OCI-LY7 (cell line): Measurements from ENCODE around the gene TNIK. TPM values are rescaled to one million over a fixed set of nuclear protein-coding genes. Genes with fewer than 3 reads are reported as not detected.

Experiments used
- BruUV-seq: library from RNA; stranded (reverse); fragments of 400-500 nt; replicated peaks from 2 replicates; lab custom pipeline; 2021; lab: Mats Ljungman, UMichigan
- CTCF ChIA-PET: fragments of 300-600 bp; sonication (Branson Sonifier 250); formaldehyde crosslinking; loops from one replicate; lab custom pipeline; 2022; ENCODE audit warnings: antibody characterized with exemption; ENCODE audit not compliant: unreplicated experiment; lab: Charles Lee
- POLR2A ChIA-PET: fragments of 300-600 bp; sonication (Branson Sonifier 250); formaldehyde crosslinking; loops from one replicate; lab custom pipeline; 2022; ENCODE audit warnings: antibody characterized with exemption; lab: Charles Lee
- DNase-seq: peaks from one replicate; pipeline ENCODE4 v3.0.0-alpha.2; 2015; ENCODE audit warnings: low spot score
- H2AFZ ChIP-seq: fragments of 200-600 bp; sonication (generic), shearing (Covaris generic); 2 replicates; pipeline ENCODE4 v1.6.1; 2014; ENCODE audit warnings: mild to moderate bottlenecking, antibody characterized with exemption, low read length, moderate library complexity
- H3K27ac ChIP-seq: fragments of 200-600 bp; sonication (generic); 2 replicates; pipeline ENCODE4 v1.5.1; 2014; ENCODE audit warnings: mixed run types, low read depth, mild to moderate bottlenecking, moderate library complexity, low read length, inconsistent platforms; ENCODE audit not compliant: poor library complexity, severe bottlenecking
- H3K36me3 ChIP-seq: fragments of 200-600 bp; sonication (generic); 2 replicates; pipeline ENCODE4 v1.6.1; 2014; ENCODE audit warnings: mild to moderate bottlenecking, antibody characterized with exemption, low read length, moderate library complexity, mixed read lengths; ENCODE audit not compliant: insufficient read depth
- H3K4me1 ChIP-seq: fragments of 200-600 bp; sonication (generic); 2 replicates; pipeline ENCODE4 v1.5.1; 2014; ENCODE audit warnings: mild to moderate bottlenecking, low read length; ENCODE audit not compliant: insufficient read depth, poor library complexity, severe bottlenecking
- H3K4me2 ChIP-seq: fragments of 200-600 bp; sonication (generic); 2 replicates; pipeline ENCODE4 v1.6.1; 2014; ENCODE audit warnings: mild to moderate bottlenecking, low read length
- H3K4me3 ChIP-seq: fragments of 200-600 bp; sonication (generic); 2 replicates; pipeline ENCODE4 v1.5.1; 2014; ENCODE audit warnings: mild to moderate bottlenecking, low read depth, low read length; ENCODE audit not compliant: poor library complexity, severe bottlenecking
- H3K79me2 ChIP-seq: fragments of 200-600 bp; sonication (generic); 2 replicates; pipeline ENCODE4 v1.6.1; 2016; ENCODE audit warnings: low read depth, mild to moderate bottlenecking, low read length, moderate library complexity, mixed read lengths; ENCODE audit not compliant: insufficient read depth
- H3K9me2 ChIP-seq: fragments of 200-600 bp; sonication (generic); 2 replicates; pipeline ENCODE4 v1.6.1; 2016; ENCODE audit warnings: mild to moderate bottlenecking, low read length, mixed read lengths; ENCODE audit not compliant: insufficient read depth
- H3K9me3 ChIP-seq: fragments of 200-600 bp; sonication (generic); 2 replicates; pipeline ENCODE4 v1.6.1; 2014; ENCODE audit warnings: mild to moderate bottlenecking, mixed run types, low read length, mixed read lengths
- H4K20me1 ChIP-seq: fragments of 200-600 bp; sonication (generic); 2 replicates; pipeline ENCODE4 v1.6.1; 2014; ENCODE audit warnings: mild to moderate bottlenecking, antibody characterized with exemption, low read length, moderate library complexity, mixed read lengths; ENCODE audit not compliant: insufficient read depth
- EZH2phosphoT487 ChIP-seq: fragments of 200-600 bp; sonication (generic); IDR thresholded peaks from 2 replicates; pipeline ENCODE4 v1.6.1; 2018; ENCODE audit warnings: low read depth, borderline replicate concordance, mild to moderate bottlenecking, mixed run types, antibody characterized with exemption, low read length, moderate library complexity, mixed read lengths
- intact Hi-C: fragments of 100-400 bp; cut with micrococcal nuclease; formaldehyde crosslinking; loops from one replicate; pipeline ENCODE4 v1.10.0; 2022; ENCODE audit not compliant: unreplicated experiment
- total RNA-seq, 2 experiments: library from RNA; depleted of rRNA in 1 of 2; stranded (reverse); fragments of >200 nt in 1 of 2; shearing (Covaris generic) in 1 of 2; gene quantifications; 2 replicates each; pipeline ENCODE4 v1.2.3, GENCODE V29; 2014 to 2022
- TF ChIP-seq, protein P1 (sequence below): fragments of 200-600 bp; sonication (generic); conservative IDR thresholded peaks from 2 replicates; pipeline ENCODE4 v1.5.1; 2014; ENCODE audit warnings: mild to moderate bottlenecking, antibody characterized with exemption, low read length, moderate library complexity, mixed read lengths

Gene TNIK
- total RNA-seq, 2 experiments from 2014 or later = not detected

GRCh38 chr3:171445620-171446204 is 14.5 kb downstream of the TNIK start:
- Histone ChIP-seq H3K27ac (no peak overlapping the region), H2AFZ (no peak overlapping the region), H3K4me1 (no peaks in the 10 kb centered on the region), H3K36me3 (no peaks in the 10 kb centered on the region), H4K20me1 (no peaks in the 10 kb centered on the region), H3K9me3 (no peaks in the 10 kb centered on the region), H3K4me2 (no peak overlapping the region), H3K79me2 (no peaks in the 10 kb centered on the region), H3K4me3 (no peak overlapping the region), H3K9me2 (no peaks in the 10 kb centered on the region)
- ChIA-PET POLR2A (interaction anchor here (1.2 kb wide), 1 partner anchor 20 kb away, joined by 3 read pairs; no protein-coding TSS in a partner anchor), CTCF (no interaction called here)
- intact Hi-C loops = no loop called here
- BruUV-seq = no TSS peak
- TF ChIP-seq, protein P1, sequence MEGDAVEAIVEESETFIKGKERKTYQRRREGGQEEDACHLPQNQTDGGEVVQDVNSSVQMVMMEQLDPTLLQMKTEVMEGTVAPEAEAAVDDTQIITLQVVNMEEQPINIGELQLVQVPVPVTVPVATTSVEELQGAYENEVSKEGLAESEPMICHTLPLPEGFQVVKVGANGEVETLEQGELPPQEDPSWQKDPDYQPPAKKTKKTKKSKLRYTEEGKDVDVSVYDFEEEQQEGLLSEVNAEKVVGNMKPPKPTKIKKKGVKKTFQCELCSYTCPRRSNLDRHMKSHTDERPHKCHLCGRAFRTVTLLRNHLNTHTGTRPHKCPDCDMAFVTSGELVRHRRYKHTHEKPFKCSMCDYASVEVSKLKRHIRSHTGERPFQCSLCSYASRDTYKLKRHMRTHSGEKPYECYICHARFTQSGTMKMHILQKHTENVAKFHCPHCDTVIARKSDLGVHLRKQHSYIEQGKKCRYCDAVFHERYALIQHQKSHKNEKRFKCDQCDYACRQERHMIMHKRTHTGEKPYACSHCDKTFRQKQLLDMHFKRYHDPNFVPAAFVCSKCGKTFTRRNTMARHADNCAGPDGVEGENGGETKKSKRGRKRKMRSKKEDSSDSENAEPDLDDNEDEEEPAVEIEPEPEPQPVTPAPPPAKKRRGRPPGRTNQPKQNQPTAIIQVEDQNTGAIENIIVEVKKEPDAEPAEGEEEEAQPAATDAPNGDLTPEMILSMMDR = no peak
- TF ChIP-seq EZH2phosphoT487 = no peak
- no peak for DNase-seq

- H3K4me3 ChIP-seq = no peak overlapping the region
- no peaks in the 10 kb centered on the region for H3K36me3 ChIP-seq
- no peak for TF ChIP-seq EZH2phosphoT487
- TF ChIP-seq, protein P1 = no peak
- no peaks in the 10 kb centered on the region for H3K4me1 ChIP-seq
- no peaks in the 10 kb centered on the region for H4K20me1 ChIP-seq
- intact Hi-C loops = no loop called here
- POLR2A ChIA-PET = no interaction called here
- H2AFZ ChIP-seq = no peak overlapping the region
- no peak overlapping the region for H3K27ac ChIP-seq
- no TSS peak for BruUV-seq
- no peak overlapping the region for H3K4me2 ChIP-seq
- CTCF ChIA-PET = no interaction called here
- H3K9me3 ChIP-seq = no peaks in the 10 kb centered on the region
- no peaks in the 10 kb centered on the region for H3K79me2 ChIP-seq
- H3K9me2 ChIP-seq = no peaks in the 10 kb centered on the region
- no peak for DNase-seq
Measured at GRCh38 chr3:171444001-171444690, 16.1 kb downstream of the TNIK start.
